Ammon's horn (tissue), 1 donor: ENCODE data around the gene CEACAM3.
"Not testable (repeated sequence)": the region's sequence is repeated elsewhere in the genome, so short reads cannot be mapped to it uniquely, and the experiment has no call there.

Experiments
- DNase-seq: peaks from one replicate; pipeline ENCODE4 v3.0.0-alpha.2; 2016; ENCODE audit warnings: low spot score

CEACAM3 gene

DNA sequence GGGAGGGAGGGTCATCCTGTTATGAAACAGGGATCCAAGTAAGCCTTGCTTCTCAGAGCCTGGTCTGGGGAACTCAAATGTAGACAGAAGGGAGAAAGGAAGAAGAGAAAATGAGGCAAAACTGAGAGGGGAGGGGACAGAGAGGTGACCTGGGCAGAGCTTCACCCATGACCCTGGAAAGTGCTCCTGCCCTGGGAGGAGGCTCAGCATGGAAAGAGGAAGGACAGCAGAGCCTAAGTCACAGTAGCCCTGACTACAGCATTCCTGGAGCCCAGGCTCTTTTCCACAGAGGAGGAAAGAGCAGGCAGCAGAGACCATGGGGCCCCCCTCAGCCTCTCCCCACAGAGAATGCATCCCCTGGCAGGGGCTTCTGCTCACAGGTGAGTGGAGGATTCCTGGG is at the start of gene CEACAM3:
CEACAM3 (plus strand) TSS at position 226 of the 400 bp plus-strand sequence; CDS start at position 317, 91 bp downstream.
- DNase-seq: no peak

DNA sequence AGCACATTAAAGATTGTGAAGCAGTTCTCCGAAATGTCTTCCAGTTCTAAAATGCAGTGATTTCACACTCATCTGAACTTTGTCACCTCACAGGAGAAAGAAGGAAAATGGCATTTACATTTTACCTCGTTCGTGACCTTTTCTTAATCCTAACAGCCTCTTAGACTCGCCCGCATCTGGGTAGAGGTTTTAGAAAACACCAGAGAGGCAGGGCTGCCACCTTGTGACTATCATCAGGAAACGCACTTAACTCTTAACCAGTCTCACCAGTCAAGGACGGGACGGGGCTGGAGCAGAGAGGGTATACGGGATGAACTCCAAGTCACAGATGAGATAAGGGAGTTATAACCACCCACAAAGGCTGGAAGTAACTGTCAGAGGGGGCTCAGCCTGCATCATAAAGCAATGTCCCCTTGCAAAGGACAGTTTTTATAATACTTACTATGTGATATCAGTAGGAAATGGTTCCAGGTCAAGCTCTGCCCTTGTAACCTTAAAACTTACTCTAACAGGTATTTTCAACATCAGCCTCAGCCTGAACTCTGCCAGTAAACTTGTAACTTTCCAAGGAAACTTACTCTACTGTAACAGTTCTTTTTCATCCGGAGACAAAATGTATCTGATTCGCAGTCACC is 49.7 kb upstream of the CEACAM3 start:
- peak; percentile 55 for DNase-seq

- no peak for DNase-seq
These were observed 48.4 kb upstream of the CEACAM3 start for GRCh38 chr19:41748012-41748411.

- not testable (repeated sequence) for DNase-seq
These were observed 45.9 kb upstream of the CEACAM3 start for GRCh38 chr19:41750248-41751134.

GRCh38 chr19:41753159-41753558 is 43.2 kb upstream of the CEACAM3 start:
- peak; percentile 8 for DNase-seq

GRCh38 chr19:41753936-41754529 is 42.4 kb upstream of the CEACAM3 start:
- peak; percentile 26 for DNase-seq

- no peak for DNase-seq
These were observed 41.0 kb upstream of the CEACAM3 start, which contains the start of gene CEACAM6 for GRCh38 chr19:41755328-41755913. Gene CEACAM6, plus strand, starts transcription at chr19:41755530. Its CDS starts 109 bp downstream, at chr19:41755639.

GRCh38 chr19:41758846-41759245 is 37.5 kb upstream of the CEACAM3 start:
- DNase-seq: no peak

DNA sequence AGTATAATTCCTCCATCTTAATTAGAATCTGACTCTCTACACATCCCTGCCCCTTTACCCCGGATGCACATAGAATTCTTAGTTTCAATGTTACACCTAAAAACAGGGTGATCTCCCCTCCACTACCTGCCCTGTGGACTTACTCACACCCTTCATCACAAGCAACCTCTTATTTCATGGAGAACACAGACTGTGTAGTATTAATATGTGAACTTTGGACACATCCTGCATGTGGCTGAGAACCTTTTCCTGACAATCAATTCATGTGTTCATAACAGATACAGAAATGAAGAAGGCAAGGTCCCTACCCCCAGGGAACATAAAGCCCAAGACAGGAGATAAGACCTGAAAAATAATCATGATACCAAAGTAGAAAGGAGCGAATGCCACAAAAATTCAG is 29.3 kb upstream of the CEACAM3 start:
- no peak for DNase-seq

DNA sequence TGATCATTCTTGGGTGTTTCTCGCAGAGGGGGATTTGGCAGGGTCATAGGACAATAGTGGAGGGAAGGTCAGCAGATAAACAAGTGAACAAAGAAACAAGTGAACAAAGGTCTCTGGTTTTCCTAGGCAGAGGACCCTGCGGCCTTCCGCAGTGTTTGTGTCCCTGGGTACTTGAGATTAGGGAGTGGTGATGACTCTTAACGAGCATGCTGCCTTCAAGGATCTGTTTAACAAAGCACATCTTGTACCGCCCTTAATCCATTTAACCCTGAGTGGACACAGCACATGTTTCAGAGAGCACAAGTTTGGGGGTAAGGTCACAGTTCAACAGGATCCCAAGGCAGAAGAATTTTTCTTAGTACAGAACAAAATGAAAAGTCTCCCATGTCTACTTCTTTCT is 28.3 kb upstream of the CEACAM3 start:
- DNase-seq: not testable (repeated sequence)

GRCh38 chr19:41769608-41770007 is 26.8 kb upstream of the CEACAM3 start:
- no peak for DNase-seq

- no peak for DNase-seq
These were observed 25.0 kb upstream of the CEACAM3 start for GRCh38 chr19:41771410-41771809.

GRCh38 chr19:41774515-41774980 is 21.8 kb upstream of the CEACAM3 start:
- DNase-seq: no peak

DNA sequence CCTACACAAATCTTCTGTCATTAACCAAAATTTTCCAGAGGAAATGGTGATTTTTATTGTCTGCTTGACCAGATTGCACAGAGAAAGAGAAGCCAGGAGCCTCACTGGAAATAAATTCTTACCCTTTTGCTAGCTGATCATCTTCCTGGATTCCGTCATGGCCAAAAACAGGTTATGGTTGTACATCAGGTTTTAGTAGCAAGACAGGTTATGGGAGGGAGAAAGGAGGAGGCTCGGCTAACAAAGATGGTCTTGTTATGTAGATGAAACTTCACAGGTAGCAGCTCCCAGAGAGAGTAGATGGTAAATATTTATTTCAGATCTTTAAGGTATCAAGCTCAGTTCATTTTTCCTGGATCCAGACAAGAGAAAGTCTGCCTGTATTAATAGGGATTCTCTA is 19.7 kb upstream of the CEACAM3 start:
- no peak for DNase-seq

- DNase-seq: no peak
These were observed 12.8 kb upstream of the CEACAM3 start for GRCh38 chr19:41783612-41784011.

DNA sequence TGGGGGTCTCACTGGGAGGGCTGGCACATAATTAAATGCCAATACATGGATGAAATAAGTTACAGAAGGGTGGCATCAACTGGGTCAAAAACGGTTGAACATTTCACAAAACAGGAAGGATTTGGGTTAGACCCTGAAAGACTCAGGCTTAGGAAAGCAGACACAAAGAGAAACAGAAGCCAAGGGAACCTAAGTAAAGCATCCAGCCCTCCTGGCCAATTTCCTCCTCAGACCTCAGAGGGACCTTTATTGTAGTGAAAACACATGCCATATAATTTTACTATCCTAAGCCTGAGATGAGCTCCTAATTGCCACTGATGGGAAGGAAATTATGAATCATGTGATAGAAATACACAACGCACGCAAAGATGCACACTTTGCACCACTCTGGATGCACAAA is 12.1 kb upstream of the CEACAM3 start:
- DNase-seq: no peak

GRCh38 chr19:41784743-41785142 is 11.6 kb upstream of the CEACAM3 start:
- DNase-seq: no peak

GRCh38 chr19:41785653-41786052 is 10.7 kb upstream of the CEACAM3 start:
- peak; percentile 67 for DNase-seq

DNA sequence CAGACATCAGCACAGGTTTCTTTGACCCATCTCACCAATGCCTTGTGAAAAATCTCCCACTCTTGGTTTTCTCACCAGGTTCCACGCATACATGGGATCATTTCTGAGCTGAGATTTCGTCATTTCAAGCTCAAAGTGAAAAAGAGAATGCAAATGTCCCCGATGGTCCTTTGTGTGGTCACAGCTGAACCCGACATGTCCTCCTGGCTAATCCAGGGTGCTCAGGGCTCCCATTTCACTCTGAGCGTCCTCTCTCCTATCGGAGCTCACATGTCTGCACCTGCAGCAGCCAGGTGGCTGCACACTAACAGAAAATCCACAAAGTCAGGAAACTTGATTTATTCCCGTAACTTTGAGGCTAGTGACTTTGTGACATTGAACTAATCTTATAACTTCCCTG is 9.3 kb upstream of the CEACAM3 start:
- DNase-seq: no peak

- not testable (repeated sequence) for DNase-seq
These were observed 7.9 kb upstream of the CEACAM3 start for GRCh38 chr19:41788518-41788917.

DNA sequence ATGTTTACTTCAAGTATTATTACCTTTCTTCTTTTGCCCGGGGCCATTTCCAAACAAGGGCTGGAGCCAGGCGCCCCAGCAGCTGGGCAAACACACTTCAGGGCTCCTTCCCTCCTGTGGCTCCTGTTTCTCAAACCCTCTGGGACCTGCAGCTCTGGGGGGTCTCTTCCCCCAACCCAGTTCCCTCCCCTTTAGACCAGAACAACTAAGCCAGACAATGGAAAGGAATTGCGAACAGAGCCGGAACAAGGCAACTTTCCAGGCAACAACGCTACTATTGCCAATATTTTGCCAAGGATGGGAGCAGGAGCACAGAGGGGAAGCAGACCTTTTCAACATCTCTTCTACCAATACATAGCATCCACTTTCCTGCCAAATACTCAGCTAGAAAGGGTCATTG is 7.3 kb upstream of the CEACAM3 start:
- DNase-seq: not testable (repeated sequence)
